Central memory CD8-positive, alpha-beta T cell (primary cell): ENCODE data around the gene LGALS7.
A peak's percentile ranks its signal among the peaks of the same experiment; 100 is the strongest.

Experiments
- ATAC-seq: fragments of 150-1000 bp; cut with Tn5 transposase; replicated peaks from 2 replicates; pipeline ENCODE4 v1.10.0; 2022; ENCODE audit warnings: mild to moderate bottlenecking, moderate FRiP score, moderate number of reproducible peaks; ENCODE audit not compliant: poor library complexity, severe bottlenecking; ENCODE audit errors: extremely low read depth
- DNase-seq, 2 donors: peaks; one replicate each; pipeline ENCODE4 v3.0.0; 2021; ENCODE audit warnings: low spot score in 2 of 2
- H3K27ac Mint-ChIP-seq: one replicate; pipeline ENCODE4 v1.8.0; 2022; ENCODE audit warnings: low read depth, mild to moderate bottlenecking, moderate library complexity, mixed read lengths
- H3K27me3 Mint-ChIP-seq: one replicate; pipeline ENCODE4 v1.8.0; 2022; ENCODE audit warnings: mixed read lengths
- H3K36me3 Mint-ChIP-seq: one replicate; pipeline ENCODE4 v1.8.0; 2022; ENCODE audit warnings: mild to moderate bottlenecking, moderate library complexity, mixed read lengths; ENCODE audit not compliant: insufficient read depth
- H3K4me1 Mint-ChIP-seq: one replicate; pipeline ENCODE4 v1.8.0; 2022; ENCODE audit warnings: mixed read lengths
- H3K4me3 Mint-ChIP-seq: one replicate; pipeline ENCODE4 v1.8.0; 2022; ENCODE audit warnings: mild to moderate bottlenecking, moderate library complexity, mixed read lengths
- H3K9me3 Mint-ChIP-seq: one replicate; pipeline ENCODE4 v1.8.0; 2022; ENCODE audit warnings: mixed read lengths

LGALS7 gene

DNA sequence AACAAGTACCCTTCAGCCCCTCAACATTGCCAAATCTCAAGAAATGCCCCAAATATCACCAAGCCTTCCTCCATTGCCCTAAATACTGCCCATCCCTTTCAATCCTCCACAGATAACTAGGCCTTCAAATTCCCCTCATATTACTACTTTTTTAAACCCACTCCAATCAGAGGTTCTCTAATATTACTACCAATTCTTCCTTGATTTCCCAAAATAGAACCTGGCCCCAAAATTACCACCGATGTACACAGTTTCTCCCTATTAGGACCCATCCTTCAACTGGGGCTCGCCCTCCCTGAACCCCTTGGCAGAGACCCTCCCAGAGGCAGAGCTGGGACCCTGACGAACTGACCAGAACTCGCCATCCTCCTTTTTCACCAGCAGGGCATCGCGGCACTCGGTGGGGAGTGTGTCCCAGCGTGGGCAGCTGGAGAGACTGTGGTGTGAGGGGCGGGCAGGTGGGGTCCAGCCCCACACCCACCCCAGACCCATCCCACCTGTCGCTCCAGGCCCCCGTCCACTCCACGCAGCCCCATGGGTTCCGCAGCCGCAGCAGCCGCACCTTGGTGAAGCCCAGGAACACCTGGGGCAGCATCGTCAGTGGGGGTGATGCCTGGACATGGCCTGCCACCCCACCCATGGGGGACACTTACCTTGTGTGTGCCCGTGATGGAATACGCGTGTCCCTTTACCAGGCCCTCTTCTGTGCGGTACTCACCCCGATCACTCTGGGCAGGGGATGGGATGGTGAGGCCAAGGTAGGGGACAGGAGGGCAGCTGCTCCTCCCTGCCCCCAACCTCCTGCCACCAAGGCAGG is 35.2 kb downstream of the LGALS7 start:
- DNase-seq (no peak), ATAC-seq (no peak)
- Mint-ChIP-seq H3K9me3 (no peaks in the 10 kb centered on the region), H3K27ac (peak overlapping the region; percentile 80), H3K4me3 (peak overlapping the region; percentile 65), H3K4me1 (peaks cover 47% of the 10 kb centered on the region), H3K27me3 (no peaks in the 10 kb centered on the region), H3K36me3 (peaks cover 22% of the 10 kb centered on the region)

DNA sequence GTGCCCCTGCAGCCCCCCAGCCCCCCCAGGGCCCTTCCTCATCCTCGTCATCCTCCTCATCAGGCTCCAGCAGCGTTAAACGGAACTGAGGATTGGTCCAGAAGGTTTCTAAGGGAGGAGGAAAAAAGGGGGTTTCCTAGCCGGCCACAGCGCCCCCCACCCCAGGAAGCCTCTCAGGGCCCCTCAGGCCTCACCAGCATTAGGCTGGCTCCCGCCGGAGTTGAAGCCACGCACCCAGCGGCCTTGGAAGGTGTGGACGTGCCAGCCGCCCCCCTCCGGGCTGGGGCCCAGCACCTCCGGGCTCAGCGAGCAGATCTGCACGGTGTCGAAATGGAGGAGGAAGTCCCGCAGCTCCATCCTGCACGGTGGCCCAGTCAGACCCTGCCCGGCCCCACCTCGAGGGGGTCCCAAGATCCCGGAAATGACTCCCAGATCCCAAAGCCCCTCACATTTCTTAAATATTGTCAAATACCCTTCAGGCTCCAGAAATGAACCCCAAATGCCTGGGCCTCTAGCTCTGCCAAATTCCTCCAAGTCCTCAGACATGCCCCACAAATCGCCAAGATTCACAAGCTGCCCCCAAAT is 35.9 kb downstream of the LGALS7 start:
- DNase-seq (no peak), ATAC-seq (no peak)
- no peaks in the 10 kb centered on the region for H3K27me3 Mint-ChIP-seq
- H3K4me3 Mint-ChIP-seq = peak overlapping the region; percentile 65
- H3K36me3 Mint-ChIP-seq = peaks cover 26% of the 10 kb centered on the region
- peak overlapping the region; percentile 80 for H3K27ac Mint-ChIP-seq
- peaks cover 54% of the 10 kb centered on the region for H3K4me1 Mint-ChIP-seq
- H3K9me3 Mint-ChIP-seq = no peaks in the 10 kb centered on the region

DNA sequence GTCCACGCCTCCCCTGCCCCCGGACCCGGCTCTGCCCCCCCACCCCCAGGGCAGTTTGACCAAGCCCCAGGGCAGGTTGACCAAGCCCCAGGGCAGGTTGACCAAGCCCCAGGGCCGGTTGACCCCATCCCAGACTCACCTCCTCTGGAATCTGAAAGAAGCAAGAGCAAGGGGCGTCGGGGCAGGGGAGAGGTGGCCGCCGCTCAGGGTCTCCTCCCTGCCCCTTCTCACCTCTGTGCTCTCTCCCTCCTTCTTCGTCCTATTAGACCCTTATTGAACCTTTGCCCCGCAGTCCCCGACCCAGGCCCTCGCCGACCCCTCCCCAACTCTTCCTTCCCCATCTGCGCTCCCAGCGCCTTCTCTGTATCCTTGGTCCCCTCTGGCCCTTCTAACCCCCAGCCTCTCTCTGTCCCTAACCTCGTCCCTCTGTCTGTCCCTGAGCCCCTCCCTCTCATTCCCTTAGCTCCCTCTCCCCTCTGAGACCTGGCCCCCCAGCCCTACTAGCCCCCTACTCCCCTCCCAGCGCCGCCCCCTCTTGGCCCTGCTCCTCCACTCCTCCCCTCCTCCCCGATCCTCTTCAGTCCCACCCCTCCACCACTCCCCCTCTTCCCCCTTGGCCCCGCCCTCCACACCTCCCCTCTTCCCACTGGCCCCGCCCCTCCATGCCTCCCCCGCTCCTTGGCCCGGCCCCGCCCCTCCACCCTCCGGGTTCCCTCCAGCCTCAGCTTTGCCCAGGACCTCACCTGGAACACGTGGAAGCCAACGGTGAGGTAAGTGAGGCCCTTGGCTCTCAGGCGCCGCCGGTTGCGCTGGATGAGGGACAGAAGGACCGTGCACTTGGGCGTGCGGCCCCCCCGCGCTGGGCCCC is 36.7 kb downstream of the LGALS7 start:
- DNase-seq = no peak
- no peaks in the 10 kb centered on the region for H3K27me3 Mint-ChIP-seq
- no peak for ATAC-seq
- H3K4me3 Mint-ChIP-seq = peak overlapping the region; percentile 65
- peak overlapping the region; percentile 93 for H3K27ac Mint-ChIP-seq
- no peaks in the 10 kb centered on the region for H3K9me3 Mint-ChIP-seq
- peaks cover 27% of the 10 kb centered on the region for H3K36me3 Mint-ChIP-seq
- peaks cover 62% of the 10 kb centered on the region for H3K4me1 Mint-ChIP-seq

DNA sequence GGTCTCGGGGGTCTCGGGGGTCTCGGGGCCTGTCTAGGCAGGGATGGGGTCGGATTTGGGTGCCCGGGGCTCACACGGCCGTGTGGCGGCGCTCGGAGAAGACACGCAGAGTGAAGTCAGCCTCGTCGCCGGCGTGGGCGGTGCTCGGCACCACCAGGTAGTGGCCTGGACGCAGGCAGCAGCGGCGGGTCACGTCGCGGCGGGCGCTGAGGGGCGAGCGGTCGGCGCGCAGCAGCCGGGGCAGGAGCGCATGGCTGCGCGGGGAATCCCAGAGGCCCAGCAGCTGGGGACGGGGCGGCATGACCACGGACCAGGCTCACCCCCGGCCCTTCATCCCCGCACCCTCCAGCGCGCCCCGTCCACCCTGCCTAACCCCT is 37.3 kb downstream of the LGALS7 start:
- Mint-ChIP-seq H3K36me3 (peaks cover 27% of the 10 kb centered on the region), H3K9me3 (no peaks in the 10 kb centered on the region), H3K4me3 (peak overlapping the region; percentile 65), H3K27ac (peak overlapping the region; percentile 93), H3K27me3 (no peaks in the 10 kb centered on the region), H3K4me1 (peaks cover 64% of the 10 kb centered on the region)
- DNase-seq = peak in 1 of 2 donors; percentile 37
- peak; percentile 52 for ATAC-seq

DNA sequence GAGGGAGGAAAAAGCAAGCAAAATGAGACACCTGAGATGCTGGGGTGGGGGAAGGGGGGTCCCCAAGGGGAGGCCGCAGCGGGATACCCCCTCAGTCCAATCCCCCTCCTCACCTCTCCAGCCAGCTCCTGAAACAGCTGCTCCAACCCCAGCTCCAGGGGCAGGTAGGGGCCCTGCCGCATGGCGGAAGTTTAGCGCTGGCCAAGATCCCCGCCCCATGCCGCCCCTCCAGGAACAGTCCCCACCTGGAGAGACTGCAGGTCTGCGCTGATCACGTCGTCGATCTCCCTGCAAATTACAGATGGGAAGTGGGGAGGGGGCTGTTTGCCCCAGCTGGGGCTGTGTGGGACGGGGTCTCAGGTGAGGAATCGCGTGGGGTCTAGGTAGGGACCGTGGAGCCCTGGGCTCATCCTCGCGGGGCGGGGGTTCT is 38.0 kb downstream of the LGALS7 start:
- Mint-ChIP-seq H3K27ac (peak overlapping the region; percentile 93), H3K9me3 (no peaks in the 10 kb centered on the region), H3K36me3 (peaks cover 28% of the 10 kb centered on the region), H3K27me3 (no peaks in the 10 kb centered on the region), H3K4me1 (peaks cover 67% of the 10 kb centered on the region), H3K4me3 (peak overlapping the region; percentile 65)
- DNase-seq = peak; percentile 33
- ATAC-seq = peak; percentile 11

DNA sequence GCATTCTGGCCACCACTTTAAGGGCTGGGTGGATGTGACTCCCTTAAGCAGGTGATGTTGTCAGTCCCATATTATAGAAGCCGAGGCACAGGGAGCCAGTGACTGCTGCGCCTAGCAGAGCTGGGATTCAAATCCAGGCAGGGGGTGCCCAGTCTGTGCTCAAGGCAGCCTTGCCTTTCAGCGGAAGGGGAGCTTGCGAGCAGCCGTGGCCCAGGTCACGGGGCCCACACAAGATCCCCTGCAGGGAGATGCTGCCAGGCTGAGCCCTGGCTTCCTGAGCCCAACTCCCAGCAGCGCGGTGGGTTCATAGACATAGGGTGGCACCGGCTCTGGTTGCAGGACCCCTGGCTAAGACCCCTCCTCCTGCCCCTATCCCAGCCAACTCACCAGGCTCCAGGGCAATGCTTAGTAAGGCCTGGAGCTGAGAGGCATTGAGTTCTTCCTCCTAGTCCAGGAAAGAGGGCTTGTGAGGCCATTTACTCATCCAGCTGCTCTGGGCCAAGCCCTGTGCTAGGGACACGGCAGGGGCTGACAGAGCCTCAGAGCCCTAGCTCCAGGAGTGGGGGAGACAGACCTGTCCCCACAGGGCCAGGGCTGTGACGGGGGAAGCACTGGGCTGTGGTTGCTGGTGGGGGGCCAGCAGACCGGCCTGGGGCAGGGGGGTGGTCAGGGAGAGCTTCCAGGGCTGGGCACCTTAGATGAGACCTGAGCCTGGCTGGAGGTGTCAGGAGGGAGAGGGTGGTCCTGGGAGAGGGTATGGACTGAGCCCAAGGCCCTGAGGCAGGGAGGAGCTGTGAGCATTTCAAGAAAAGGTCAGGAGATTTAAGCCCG is 38.7 kb downstream of the LGALS7 start:
- DNase-seq = no peak
- Mint-ChIP-seq H3K9me3 (no peaks in the 10 kb centered on the region), H3K36me3 (peaks cover 30% of the 10 kb centered on the region), H3K4me1 (peaks cover 69% of the 10 kb centered on the region), H3K4me3 (peak overlapping the region; percentile 65), H3K27ac (peak overlapping the region; percentile 93), H3K27me3 (no peaks in the 10 kb centered on the region)
- peak; percentile 40 for ATAC-seq

DNA sequence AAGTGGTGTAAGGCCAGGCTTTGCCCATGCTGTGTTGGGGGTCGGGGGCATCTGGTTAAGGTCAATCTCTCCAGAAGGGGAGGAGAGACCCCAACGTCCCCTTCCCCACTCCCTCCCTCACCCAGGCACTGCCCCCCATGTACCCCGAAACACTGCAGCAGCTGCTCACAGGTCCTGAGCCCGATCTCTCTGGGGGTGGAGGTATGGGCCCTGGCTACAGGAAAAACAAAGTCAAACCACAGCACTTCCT is 39.2 kb downstream of the LGALS7 start:
- H3K36me3 Mint-ChIP-seq = peaks cover 35% of the 10 kb centered on the region
- H3K4me3 Mint-ChIP-seq = peak overlapping the region; percentile 65
- H3K27me3 Mint-ChIP-seq = no peaks in the 10 kb centered on the region
- H3K4me1 Mint-ChIP-seq = peaks cover 67% of the 10 kb centered on the region
- no peaks in the 10 kb centered on the region for H3K9me3 Mint-ChIP-seq
- DNase-seq (no peak), ATAC-seq (no peak)
- peak overlapping the region; percentile 93 for H3K27ac Mint-ChIP-seq

DNA sequence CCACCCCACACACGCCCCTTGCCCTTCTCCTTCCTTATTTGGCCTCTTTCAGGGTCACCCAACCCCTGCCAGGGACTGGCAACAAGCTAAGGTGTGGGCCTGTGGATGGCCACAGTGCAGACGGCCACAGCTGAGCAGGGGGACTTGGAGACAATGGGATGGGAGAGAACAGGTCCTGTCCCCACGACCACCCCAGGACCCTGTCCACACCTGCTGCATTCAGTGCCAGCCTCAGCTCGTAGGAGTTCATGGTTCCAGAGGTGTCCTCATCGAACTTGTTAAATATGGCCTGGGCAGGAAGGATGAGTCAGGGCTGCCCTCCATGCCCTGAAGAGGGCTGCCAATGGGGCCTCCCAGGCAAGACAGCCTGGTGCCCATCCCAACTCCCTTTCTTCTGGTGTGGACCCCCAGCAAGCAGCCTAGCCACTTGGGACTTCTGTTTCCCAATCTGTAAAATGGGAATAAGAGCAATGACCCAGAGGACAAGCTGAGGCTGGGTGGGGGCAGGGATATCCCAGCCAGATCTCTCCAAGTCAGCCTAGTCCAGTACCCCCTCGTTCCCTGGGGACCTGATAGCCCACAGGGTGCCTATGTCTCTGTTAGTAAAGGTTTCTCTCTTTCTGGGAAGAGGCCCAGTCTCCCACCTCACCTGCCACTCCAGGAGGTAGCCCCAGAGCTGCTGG is 39.7 kb downstream of the LGALS7 start:
- no peaks in the 10 kb centered on the region for H3K27me3 Mint-ChIP-seq
- peaks cover 36% of the 10 kb centered on the region for H3K36me3 Mint-ChIP-seq
- H3K4me3 Mint-ChIP-seq = peak overlapping the region; percentile 65
- no peak for ATAC-seq
- H3K4me1 Mint-ChIP-seq = peaks cover 62% of the 10 kb centered on the region
- H3K9me3 Mint-ChIP-seq = no peaks in the 10 kb centered on the region
- peak overlapping the region; percentile 93 for H3K27ac Mint-ChIP-seq
- DNase-seq = no peak

DNA sequence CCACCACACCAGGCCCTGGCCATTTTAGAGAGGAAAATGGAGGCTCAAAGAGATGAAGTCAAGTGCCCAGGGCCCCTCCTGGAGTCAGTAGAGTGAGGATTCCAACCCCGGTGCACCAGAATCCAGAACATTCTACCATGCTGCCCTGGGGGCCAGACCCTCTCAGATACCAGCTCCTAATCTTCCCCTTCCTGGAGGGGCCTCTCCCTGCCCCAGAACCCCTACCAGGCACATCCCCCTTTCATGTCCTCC is 40.1 kb downstream of the LGALS7 start:
- peak overlapping the region; percentile 13 for H3K27ac Mint-ChIP-seq
- H3K4me1 Mint-ChIP-seq = peaks cover 60% of the 10 kb centered on the region
- H3K27me3 Mint-ChIP-seq = no peaks in the 10 kb centered on the region
- ATAC-seq = no peak
- DNase-seq = no peak
- H3K36me3 Mint-ChIP-seq = peaks cover 37% of the 10 kb centered on the region
- no peaks in the 10 kb centered on the region for H3K9me3 Mint-ChIP-seq
- H3K4me3 Mint-ChIP-seq = peak overlapping the region; percentile 2

DNA sequence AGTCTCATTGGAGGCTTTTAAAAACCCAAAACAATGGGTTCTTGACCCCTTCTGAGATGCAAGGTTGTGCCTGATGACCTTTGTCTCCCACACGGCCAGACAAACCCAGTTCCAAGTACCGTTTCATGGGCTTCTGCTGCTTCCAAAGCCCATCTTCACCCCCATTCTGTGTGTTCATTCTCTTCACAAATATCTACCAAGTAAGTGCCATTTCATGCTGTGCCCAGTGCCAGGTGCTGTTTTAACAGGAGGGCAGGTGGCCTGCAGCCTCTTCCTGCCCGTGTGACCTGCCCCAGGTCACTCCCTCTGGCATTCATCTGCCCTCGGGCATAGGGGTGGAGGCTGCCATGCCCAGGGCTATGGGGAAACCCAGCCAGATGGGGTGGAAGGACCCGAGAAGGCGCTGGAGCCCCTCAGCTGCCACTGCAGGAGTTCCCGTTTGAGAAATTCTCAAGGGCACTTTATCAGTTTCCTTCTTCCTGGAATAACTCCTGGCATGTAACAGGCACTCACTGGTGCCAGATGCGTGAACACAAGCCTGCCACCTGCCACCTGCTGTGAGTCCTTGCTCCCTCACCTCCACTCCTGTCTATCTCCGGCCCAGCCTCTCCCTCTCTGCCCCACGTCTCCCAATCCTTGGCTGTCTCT is 41.5 kb downstream of the LGALS7 start:
- no peak overlapping the region for H3K4me3 Mint-ChIP-seq
- DNase-seq = no peak
- peaks cover 58% of the 10 kb centered on the region for H3K4me1 Mint-ChIP-seq

DNA sequence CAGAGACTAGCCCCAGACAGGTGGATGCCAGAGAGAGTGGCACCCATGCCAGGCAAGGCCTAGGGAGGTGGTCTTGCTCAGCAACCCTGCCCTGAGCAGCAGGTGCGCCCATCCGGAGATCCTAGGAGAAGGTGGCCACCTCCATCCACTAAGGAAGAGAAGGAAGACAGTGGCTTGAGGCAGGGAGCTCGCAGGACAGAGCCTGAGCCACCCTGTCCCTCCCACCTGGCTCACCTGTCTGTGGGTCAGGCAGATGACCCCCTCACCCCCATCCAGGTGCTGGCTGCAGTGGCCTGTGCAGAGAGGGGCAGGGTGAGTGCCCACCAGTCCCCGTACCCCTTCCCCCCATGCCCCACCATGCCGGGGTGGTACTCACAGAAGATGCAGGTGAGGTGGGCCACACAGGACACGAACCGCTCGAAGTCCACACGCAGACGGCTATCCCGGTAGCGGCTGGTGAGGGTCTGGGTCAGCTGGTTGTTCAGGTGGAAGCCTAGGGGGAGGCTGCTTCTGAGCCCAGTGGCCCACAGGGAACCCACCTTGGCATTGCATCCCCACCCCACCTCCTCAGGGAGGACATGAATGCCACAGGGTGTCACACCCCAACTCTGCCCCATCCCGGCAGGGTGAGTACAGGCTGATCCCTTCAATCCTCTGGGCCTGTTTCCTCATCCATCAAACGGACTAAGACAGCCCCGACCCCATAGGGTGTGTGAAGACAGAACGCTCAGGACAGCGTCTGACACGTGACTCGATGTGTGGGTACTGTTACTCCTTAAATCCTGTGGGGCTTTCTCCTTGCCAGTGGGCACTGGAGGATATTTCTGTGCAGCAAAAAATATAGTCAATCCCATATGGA is 42.4 kb downstream of the LGALS7 start:
- Mint-ChIP-seq H3K27ac (peak overlapping the region; percentile 60), H3K4me1 (peaks cover 53% of the 10 kb centered on the region), H3K9me3 (no peaks in the 10 kb centered on the region), H3K27me3 (no peaks in the 10 kb centered on the region), H3K4me3 (no peak overlapping the region), H3K36me3 (peaks cover 40% of the 10 kb centered on the region)
- DNase-seq = no peak
- no peak for ATAC-seq

More for the DNA sequence above, 41.5 kb downstream of the LGALS7 start:
- no peak overlapping the region for H3K27ac Mint-ChIP-seq
- no peaks in the 10 kb centered on the region for H3K27me3 Mint-ChIP-seq
- H3K36me3 Mint-ChIP-seq = peaks cover 38% of the 10 kb centered on the region
- no peaks in the 10 kb centered on the region for H3K9me3 Mint-ChIP-seq
- no peak for ATAC-seq
